ENCODE data around the gene CAMTA1. TPM values are rescaled to one million over a fixed set of nuclear protein-coding genes. Genes with fewer than 3 reads are reported as not detected.

CAMTA1 gene
- total RNA-seq, 1 donor from 2014 or later: 99.0 TPM

- no peak overlapping the region for H3K27ac Mint-ChIP-seq
- TF ChIP-seq CTCF (IDR thresholded peaks at IDR 0.05; ENCODE audit: unreplicated experiment): no peak
- H3K27me3 Mint-ChIP-seq: peaks cover 26% of the 10 kb centered on the region
- no peak overlapping the region for H3K4me3 Mint-ChIP-seq (ENCODE audit: low read depth)
- no peak for DNase-seq (ENCODE audit: low spot score, unreplicated experiment)
- H3K4me1 Mint-ChIP-seq (ENCODE audit: low read depth): no peaks in the 10 kb centered on the region
- H3K9me3 Mint-ChIP-seq (ENCODE audit: low read depth): no peaks in the 10 kb centered on the region
- H3K36me3 Mint-ChIP-seq (ENCODE audit: insufficient read depth): no peaks in the 10 kb centered on the region
Measured at GRCh38 chr1:7043191-7043549, 257.9 kb downstream of the CAMTA1 start.

GRCh38 chr1:7043719-7044535, 258.7 kb downstream of the CAMTA1 start:
- no peak overlapping the region for H3K27ac Mint-ChIP-seq
- no peak overlapping the region for H3K4me3 Mint-ChIP-seq (ENCODE audit: low read depth)
- H3K9me3 Mint-ChIP-seq (ENCODE audit: low read depth): no peaks in the 10 kb centered on the region
- no peaks in the 10 kb centered on the region for H3K36me3 Mint-ChIP-seq (ENCODE audit: insufficient read depth)
- H3K27me3 Mint-ChIP-seq: peaks cover 31% of the 10 kb centered on the region
- no peak for DNase-seq (ENCODE audit: low spot score, unreplicated experiment)
- H3K4me1 Mint-ChIP-seq (ENCODE audit: low read depth): no peaks in the 10 kb centered on the region
- no peak for TF ChIP-seq CTCF (IDR thresholded peaks at IDR 0.05; ENCODE audit: unreplicated experiment)

- Mint-ChIP-seq H3K27ac (no peak overlapping the region), H3K9me3 (ENCODE audit: low read depth) (no peaks in the 10 kb centered on the region), H3K36me3 (ENCODE audit: insufficient read depth) (no peaks in the 10 kb centered on the region), H3K4me1 (ENCODE audit: low read depth) (no peaks in the 10 kb centered on the region), H3K27me3 (peaks cover 31% of the 10 kb centered on the region), H3K4me3 (ENCODE audit: low read depth) (no peak overlapping the region)
- no peak for DNase-seq (ENCODE audit: low spot score, unreplicated experiment)
- TF ChIP-seq CTCF (IDR thresholded peaks at IDR 0.05; ENCODE audit: unreplicated experiment): no peak
Measured at GRCh38 chr1:7045897-7046296, 260.6 kb downstream of the CAMTA1 start.

GRCh38 chr1:7046314-7046713, 261.1 kb downstream of the CAMTA1 start:
- Mint-ChIP-seq H3K36me3 (ENCODE audit: insufficient read depth) (no peaks in the 10 kb centered on the region), H3K4me1 (ENCODE audit: low read depth) (no peaks in the 10 kb centered on the region), H3K4me3 (ENCODE audit: low read depth) (no peak overlapping the region), H3K27ac (no peak overlapping the region), H3K9me3 (ENCODE audit: low read depth) (no peaks in the 10 kb centered on the region), H3K27me3 (peaks cover 33% of the 10 kb centered on the region)
- DNase-seq (ENCODE audit: low spot score, unreplicated experiment): peak; percentile 35
- TF ChIP-seq CTCF (IDR thresholded peaks at IDR 0.05; ENCODE audit: unreplicated experiment): no peak

GRCh38 chr1:7046891-7047290, 261.6 kb downstream of the CAMTA1 start:
- no peak for TF ChIP-seq CTCF (IDR thresholded peaks at IDR 0.05; ENCODE audit: unreplicated experiment)

More at GRCh38 chr1:7046891-7047290, 261.6 kb downstream of the CAMTA1 start:
- Mint-ChIP-seq H3K9me3 (ENCODE audit: low read depth) (no peaks in the 10 kb centered on the region), H3K36me3 (ENCODE audit: insufficient read depth) (no peaks in the 10 kb centered on the region), H3K27me3 (peaks cover 33% of the 10 kb centered on the region), H3K27ac (no peak overlapping the region), H3K4me1 (ENCODE audit: low read depth) (no peaks in the 10 kb centered on the region), H3K4me3 (ENCODE audit: low read depth) (no peak overlapping the region)
- DNase-seq (ENCODE audit: low spot score, unreplicated experiment): no peak

Data from progenitor cell of endocrine pancreas (in vitro differentiated cells).